ENCODE results near the gene TM9SF2.

DNA sequence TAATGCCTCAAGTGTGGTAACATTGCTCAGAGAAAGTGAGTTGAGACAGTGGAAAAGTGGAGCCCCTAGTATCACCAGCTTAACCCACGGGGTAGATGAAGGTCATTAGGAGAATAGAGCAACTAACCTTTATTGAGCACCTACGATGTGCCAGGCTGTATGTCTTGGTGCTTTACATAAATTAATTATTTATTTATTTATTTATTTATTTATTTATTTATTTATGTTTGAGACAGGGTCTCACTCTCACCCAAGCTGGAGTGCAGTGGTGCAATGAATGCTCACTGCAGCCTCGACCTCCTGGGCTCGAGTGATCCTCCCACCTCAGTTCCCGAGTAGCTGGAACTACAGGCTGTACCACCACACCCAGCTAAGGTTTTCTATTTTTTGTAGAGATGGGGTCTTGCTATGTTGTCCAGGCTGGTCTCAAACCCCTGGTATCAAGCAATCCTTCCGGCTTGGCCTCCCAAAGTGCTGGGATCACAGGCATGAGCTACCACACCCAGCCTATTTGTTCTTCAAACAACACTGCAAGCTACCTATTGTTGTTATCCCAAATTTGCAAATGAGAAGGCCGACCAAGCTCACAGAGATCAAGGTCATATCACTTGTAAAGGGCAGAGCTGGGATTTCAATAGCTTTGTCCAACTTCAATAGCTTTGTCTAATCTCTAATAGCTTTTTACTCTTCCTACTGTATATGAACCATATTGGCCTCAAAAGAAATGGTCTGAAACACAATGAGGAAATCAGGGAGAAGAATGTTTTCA lies 79.4 kb downstream of the TM9SF2 start:
- no peak for TF ChIP-seq FOXM1 (IDR thresholded peaks at IDR 0.05; ENCODE audit: borderline replicate concordance)
- no peak for TF ChIP-seq SUZ12 (IDR thresholded peaks at IDR 0.05)
- no peak for TF ChIP-seq L3MBTL2 (conservative IDR thresholded peaks at IDR 0.05)
- TF ChIP-seq SP1 (IDR thresholded peaks at IDR 0.05) = no peak
- TF ChIP-seq TARDBP (IDR thresholded peaks at IDR 0.05) = no peak
- TF ChIP-seq ELF4 (IDR thresholded peaks at IDR 0.05) = no peak
- no peak for TF ChIP-seq LEF1 (IDR thresholded peaks at IDR 0.05; ENCODE audit: borderline replicate concordance)
- TF ChIP-seq ARNT (IDR thresholded peaks at IDR 0.05) = no peak
- TF ChIP-seq BHLHE40 (IDR thresholded peaks at IDR 0.05; ENCODE audit: borderline replicate concordance) = no peak
- TF ChIP-seq, protein P1, sequence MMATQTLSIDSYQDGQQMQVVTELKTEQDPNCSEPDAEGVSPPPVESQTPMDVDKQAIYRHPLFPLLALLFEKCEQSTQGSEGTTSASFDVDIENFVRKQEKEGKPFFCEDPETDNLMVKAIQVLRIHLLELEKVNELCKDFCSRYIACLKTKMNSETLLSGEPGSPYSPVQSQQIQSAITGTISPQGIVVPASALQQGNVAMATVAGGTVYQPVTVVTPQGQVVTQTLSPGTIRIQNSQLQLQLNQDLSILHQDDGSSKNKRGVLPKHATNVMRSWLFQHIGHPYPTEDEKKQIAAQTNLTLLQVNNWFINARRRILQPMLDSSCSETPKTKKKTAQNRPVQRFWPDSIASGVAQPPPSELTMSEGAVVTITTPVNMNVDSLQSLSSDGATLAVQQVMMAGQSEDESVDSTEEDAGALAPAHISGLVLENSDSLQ (IDR thresholded peaks at IDR 0.05) = no peak
- no peak for TF ChIP-seq HDGF (IDR thresholded peaks at IDR 0.05; ENCODE audit: borderline replicate concordance)

All from HEK293T (cell line).